HTERT RPE-1 (cell line): Measurements from ENCODE around the gene PAMR1.

ENCODE experiments used
- in situ Hi-C: fragments of 300-500 bp; cut with MboI; formaldehyde crosslinking; loops from 4 replicates; pipeline ENCODE4 v1.14.3; 2020; ENCODE audit warnings: low sequenced_read_pairs

The PAMR1 gene

GRCh38 chr11:35461917-35462538 is 63.4 kb downstream of the PAMR1 start:
- in situ Hi-C loops, result no loop called here

GRCh38 chr11:35459489-35459888 is 65.9 kb downstream of the PAMR1 start:
- in situ Hi-C loops, result no loop called here

GRCh38 chr11:35458846-35459245 is 66.6 kb downstream of the PAMR1 start:
- in situ Hi-C loops, result no loop called here

- in situ Hi-C loops, result no loop called here
These were observed 71.1 kb downstream of the PAMR1 start for GRCh38 chr11:35454362-35454761.

- in situ Hi-C loops, result no loop called here
These were observed 88.7 kb downstream of the PAMR1 start for GRCh38 chr11:35436581-35437250.

GRCh38 chr11:35433588-35433987 is 91.8 kb downstream of the PAMR1 start:
- in situ Hi-C loops, result no loop called here

GRCh38 chr11:35432464-35432863 is 93.0 kb downstream of the PAMR1 start:
- in situ Hi-C loops, result no loop called here

- in situ Hi-C loops, result no loop called here
These were observed 98.3 kb downstream of the PAMR1 start for GRCh38 chr11:35427071-35427470.

GRCh38 chr11:35426351-35426750 is 99.1 kb downstream of the PAMR1 start:
- in situ Hi-C loops, result no loop called here

GRCh38 chr11:35425603-35426212 is 99.7 kb downstream of the PAMR1 start:
- in situ Hi-C loops, result no loop called here

GRCh38 chr11:35424157-35424940 is 101.1 kb downstream of the PAMR1 start:
- in situ Hi-C loops, result no loop called here

- in situ Hi-C loops, result no loop called here
These were observed 105.0 kb downstream of the PAMR1 start for GRCh38 chr11:35420371-35420770.

- in situ Hi-C loops, result no loop called here
These were observed 105.5 kb downstream of the PAMR1 start for GRCh38 chr11:35419830-35420333.

- in situ Hi-C loops, result no loop called here
These were observed 106.1 kb downstream of the PAMR1 start, which contains the start of gene SLC1A2 for GRCh38 chr11:35419184-35419829. Gene SLC1A2 (minus strand): TSS chr11:35419558. CDS start chr11:35418966, 592 bp downstream.

GRCh38 chr11:35418282-35419183 is 106.9 kb downstream of the PAMR1 start:
- in situ Hi-C loops, result no loop called here

GRCh38 chr11:35415487-35415886 is 109.9 kb downstream of the PAMR1 start:
- in situ Hi-C loops, result no loop called here

GRCh38 chr11:35414776-35415175 is 110.6 kb downstream of the PAMR1 start:
- in situ Hi-C loops, result no loop called here

GRCh38 chr11:35414311-35414710 is 111.1 kb downstream of the PAMR1 start:
- in situ Hi-C loops, result no loop called here

GRCh38 chr11:35413598-35413997 is 111.8 kb downstream of the PAMR1 start:
- in situ Hi-C loops, result no loop called here

GRCh38 chr11:35412285-35412684 is 113.1 kb downstream of the PAMR1 start:
- in situ Hi-C loops, result no loop called here
